Choroid plexus epithelial cell (primary cell): Measurements from ENCODE around the gene CNTRL.

ENCODE experiments used
- DNase-seq: peaks from one replicate; pipeline ENCODE4 v3.0.0-alpha.2; 2010; ENCODE audit warnings: low read depth
- H3K4me3 ChIP-seq: 2 replicates; pipeline ENCODE4 v1.5.1; 2011; ENCODE audit warnings: low read depth, mild to moderate bottlenecking, control low read depth, low read length, moderate library complexity
- CTCF ChIP-seq: conservative IDR thresholded peaks from 2 replicates; pipeline ENCODE4 v1.5.1; 2011; ENCODE audit warnings: low read depth, mild to moderate bottlenecking, control low read depth, inconsistent platforms, low read length, moderate library complexity

Gene CNTRL

GRCh38 chr9:121133104-121133816 is 58.5 kb downstream of the CNTRL start:
- TF ChIP-seq CTCF = no peak
- no peak for DNase-seq
- no peak overlapping the region for H3K4me3 ChIP-seq

GRCh38 chr9:121135642-121136041 is 60.9 kb downstream of the CNTRL start:
- no peak overlapping the region for H3K4me3 ChIP-seq
- no peak for DNase-seq
- TF ChIP-seq CTCF = no peak

- no peak for TF ChIP-seq CTCF
- DNase-seq = no peak
- no peak overlapping the region for H3K4me3 ChIP-seq
These were observed 63.8 kb downstream of the CNTRL start for GRCh38 chr9:121138561-121138960.

GRCh38 chr9:121138973-121139372 is 64.2 kb downstream of the CNTRL start:
- H3K4me3 ChIP-seq = no peak overlapping the region
- TF ChIP-seq CTCF = no peak
- no peak for DNase-seq

GRCh38 chr9:121140162-121140561 is 65.4 kb downstream of the CNTRL start:
- no peak for DNase-seq
- H3K4me3 ChIP-seq = no peak overlapping the region
- TF ChIP-seq CTCF = no peak

GRCh38 chr9:121141306-121141705 is 66.6 kb downstream of the CNTRL start:
- TF ChIP-seq CTCF = no peak
- no peak for DNase-seq
- H3K4me3 ChIP-seq = no peak overlapping the region

- DNase-seq = no peak
- H3K4me3 ChIP-seq = no peak overlapping the region
- TF ChIP-seq CTCF = no peak
These were observed 67.0 kb downstream of the CNTRL start for GRCh38 chr9:121141706-121142105.
